T1000 (cell line): ENCODE results near the gene GAGE12G.
"Not testable (repeated sequence)": the region's sequence is repeated elsewhere in the genome, so short reads cannot be mapped to it uniquely, and the experiment has no call there.

Experiments used
- DNase-seq: peaks from one replicate; lab custom pipeline; 2025; ENCODE audit warnings: mixed read lengths; lab: John Stamatoyannopoulos, UW

The GAGE12G gene, protein sequence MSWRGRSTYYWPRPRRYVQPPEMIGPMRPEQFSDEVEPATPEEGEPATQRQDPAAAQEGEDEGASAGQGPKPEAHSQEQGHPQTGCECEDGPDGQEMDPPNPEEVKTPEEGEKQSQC

DNA sequence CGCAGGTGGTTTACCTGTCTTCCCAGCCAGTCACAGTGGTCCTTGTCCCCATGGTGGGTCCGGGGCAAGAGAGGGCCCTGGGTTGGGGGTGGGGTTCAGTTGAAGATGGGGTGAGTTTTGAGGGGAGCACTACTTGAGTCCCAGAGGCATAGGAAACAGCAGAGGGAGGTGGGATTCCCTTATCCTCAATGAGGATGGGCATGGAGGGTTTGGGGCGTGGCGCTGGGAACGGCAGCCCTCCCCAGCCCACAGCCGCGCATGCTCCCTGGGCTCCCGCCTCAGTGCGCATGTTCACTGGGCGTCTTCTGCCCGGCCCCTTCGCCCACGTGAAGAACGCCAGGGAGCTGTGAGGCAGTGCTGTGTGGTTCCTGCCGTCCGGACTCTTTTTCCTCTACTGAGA is at the start of gene GAGE12G:
Gene GAGE12G, plus strand, starts transcription at position 301 of the 400 bp plus-strand sequence. CDS start 1,155 bp downstream, outside the sequence.
- DNase-seq, result not testable (repeated sequence)

DNA sequence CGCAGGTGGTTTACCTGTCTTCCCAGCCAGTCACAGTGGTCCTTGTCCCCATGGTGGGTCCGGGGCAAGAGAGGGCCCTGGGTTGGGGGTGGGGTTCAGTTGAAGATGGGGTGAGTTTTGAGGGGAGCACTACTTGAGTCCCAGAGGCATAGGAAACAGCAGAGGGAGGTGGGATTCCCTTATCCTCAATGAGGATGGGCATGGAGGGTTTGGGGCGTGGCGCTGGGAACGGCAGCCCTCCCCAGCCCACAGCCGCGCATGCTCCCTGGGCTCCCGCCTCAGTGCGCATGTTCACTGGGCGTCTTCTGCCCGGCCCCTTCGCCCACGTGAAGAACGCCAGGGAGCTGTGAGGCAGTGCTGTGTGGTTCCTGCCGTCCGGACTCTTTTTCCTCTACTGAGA is 38.3 kb upstream of the GAGE12G start, which contains the start of gene GAGE12C:
Gene GAGE12C, plus strand, starts transcription at position 301 of the 400 bp plus-strand sequence. CDS start 1,155 bp downstream, outside the sequence.
- DNase-seq, result not testable (repeated sequence)

- not testable (repeated sequence) for DNase-seq
Observed at GRCh38 chrX:49541433-49541832, 28.8 kb upstream of the GAGE12G start, which contains the start of gene GAGE12D. TSS of gene GAGE12D (plus strand) at chrX:49541733. CDS start at chrX:49542888, 1,155 bp downstream.

GRCh38 chrX:49550989-49551388 is 19.2 kb upstream of the GAGE12G start, which contains the start of gene GAGE12E:
TSS of gene GAGE12E (plus strand) at chrX:49551289. CDS start at chrX:49552444, 1,155 bp downstream.
- not testable (repeated sequence) for DNase-seq

DNA sequence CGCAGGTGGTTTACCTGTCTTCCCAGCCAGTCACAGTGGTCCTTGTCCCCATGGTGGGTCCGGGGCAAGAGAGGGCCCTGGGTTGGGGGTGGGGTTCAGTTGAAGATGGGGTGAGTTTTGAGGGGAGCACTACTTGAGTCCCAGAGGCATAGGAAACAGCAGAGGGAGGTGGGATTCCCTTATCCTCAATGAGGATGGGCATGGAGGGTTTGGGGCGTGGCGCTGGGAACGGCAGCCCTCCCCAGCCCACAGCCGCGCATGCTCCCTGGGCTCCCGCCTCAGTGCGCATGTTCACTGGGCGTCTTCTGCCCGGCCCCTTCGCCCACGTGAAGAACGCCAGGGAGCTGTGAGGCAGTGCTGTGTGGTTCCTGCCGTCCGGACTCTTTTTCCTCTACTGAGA is 9.7 kb upstream of the GAGE12G start, which contains the start of gene GAGE12F:
Gene GAGE12F, plus strand, starts transcription at position 301 of the 400 bp plus-strand sequence. CDS start 1,155 bp downstream, outside the sequence.
- DNase-seq, result not testable (repeated sequence)

DNA sequence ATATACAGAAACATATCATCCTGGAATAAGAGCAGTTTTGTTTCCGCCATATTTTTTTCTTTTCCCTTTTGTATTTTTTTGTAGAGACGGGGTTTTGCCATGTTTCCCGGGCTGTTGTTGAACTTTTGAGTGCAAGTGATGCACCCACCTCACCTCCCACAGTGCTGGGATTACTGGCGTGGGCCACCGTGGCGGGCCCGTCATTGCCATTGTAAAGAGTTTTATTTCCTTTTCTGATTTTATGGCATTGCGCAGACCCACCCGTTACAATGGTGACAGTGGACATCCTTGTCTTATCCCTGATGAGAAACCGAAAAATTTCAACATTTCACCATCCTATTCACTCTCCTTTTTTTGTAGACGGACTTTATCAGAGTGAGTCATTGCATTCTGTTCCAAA is 1.5 kb upstream of the GAGE12G start:
- DNase-seq, result not testable (repeated sequence)

DNA sequence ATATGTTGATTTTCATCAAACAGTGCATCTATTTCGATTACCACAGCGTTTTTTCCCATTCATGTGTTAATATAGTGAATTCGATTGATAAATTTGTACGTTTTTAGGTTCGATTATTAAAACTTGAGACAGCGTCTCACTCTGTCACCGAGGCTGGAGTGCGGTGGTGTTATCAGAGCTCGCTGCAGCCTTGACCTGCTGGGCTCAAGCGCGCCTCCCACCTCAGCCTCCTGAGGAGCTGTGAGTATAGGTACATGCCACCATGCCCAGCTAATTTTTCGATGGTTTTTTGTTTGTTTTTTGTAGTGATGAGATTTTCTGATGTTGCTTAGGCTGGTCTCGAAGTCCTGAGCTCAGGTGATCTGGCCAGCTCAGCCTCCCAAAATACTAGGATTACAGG is 1.0 kb upstream of the GAGE12G start:
- DNase-seq, result not testable (repeated sequence)

- not testable (repeated sequence) for DNase-seq
Observed at GRCh38 chrX:49579649-49580048, 9.4 kb downstream of the GAGE12G start, which contains the start of gene GAGE12H. TSS of gene GAGE12H (plus strand) at chrX:49579949. CDS start at chrX:49581104, 1,155 bp downstream.

- DNase-seq, result not testable (repeated sequence)
Observed at GRCh38 chrX:49589196-49589595, 19.0 kb downstream of the GAGE12G start, which contains the start of gene GAGE2A. TSS of gene GAGE2A (plus strand) at chrX:49589496. CDS start at chrX:49590651, 1,155 bp downstream.

DNA sequence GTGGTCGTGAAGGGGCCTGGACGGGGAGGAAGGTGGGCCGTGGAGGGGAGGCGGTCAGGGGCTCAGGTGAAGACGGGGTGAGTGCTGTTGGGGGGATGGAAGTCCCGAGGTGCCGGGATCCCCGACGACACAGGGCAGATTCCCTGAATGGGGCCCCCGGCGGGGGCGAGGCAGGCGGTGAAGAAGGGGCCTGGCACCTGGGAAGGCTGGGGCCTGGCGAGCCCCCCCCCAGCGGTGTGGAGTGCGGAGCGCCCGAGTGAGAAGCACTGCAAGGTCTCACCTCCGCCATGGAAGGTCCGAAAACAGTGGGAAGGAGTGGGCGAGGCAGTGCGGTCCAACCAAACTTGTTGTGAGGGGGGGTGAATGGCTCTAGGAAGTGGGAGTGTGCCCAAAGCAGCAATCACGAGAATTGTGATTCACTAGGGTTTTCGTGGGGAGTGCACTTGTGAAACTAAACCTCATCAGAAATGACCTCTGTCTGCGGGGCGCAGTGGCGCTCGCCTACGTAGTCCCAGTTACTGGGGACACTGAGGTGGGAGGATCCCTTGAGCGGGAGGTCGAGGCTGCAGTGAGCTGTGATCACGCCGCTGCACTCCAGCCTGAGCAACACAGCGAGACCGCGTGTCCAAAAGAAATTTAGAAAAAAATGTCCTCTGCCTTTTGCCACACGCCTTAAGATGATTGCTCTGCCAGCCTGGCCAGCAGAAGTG is 19.7 kb downstream of the GAGE12G start:
- DNase-seq, result not testable (repeated sequence)

- DNase-seq, result not testable (repeated sequence)
Observed at GRCh38 chrX:49590488-49590887, 20.3 kb downstream of the GAGE12G start.

DNA sequence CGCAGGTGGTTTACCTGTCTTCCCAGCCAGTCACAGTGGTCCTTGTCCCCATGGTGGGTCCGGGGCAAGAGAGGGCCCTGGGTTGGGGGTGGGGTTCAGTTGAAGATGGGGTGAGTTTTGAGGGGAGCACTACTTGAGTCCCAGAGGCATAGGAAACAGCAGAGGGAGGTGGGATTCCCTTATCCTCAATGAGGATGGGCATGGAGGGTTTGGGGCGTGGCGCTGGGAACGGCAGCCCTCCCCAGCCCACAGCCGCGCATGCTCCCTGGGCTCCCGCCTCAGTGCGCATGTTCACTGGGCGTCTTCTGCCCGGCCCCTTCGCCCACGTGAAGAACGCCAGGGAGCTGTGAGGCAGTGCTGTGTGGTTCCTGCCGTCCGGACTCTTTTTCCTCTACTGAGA is 28.5 kb downstream of the GAGE12G start, which contains the start of gene GAGE1:
Gene GAGE1, plus strand, starts transcription at position 301 of the 400 bp plus-strand sequence. CDS start 1,155 bp downstream, outside the sequence.
- not testable (repeated sequence) for DNase-seq

DNA sequence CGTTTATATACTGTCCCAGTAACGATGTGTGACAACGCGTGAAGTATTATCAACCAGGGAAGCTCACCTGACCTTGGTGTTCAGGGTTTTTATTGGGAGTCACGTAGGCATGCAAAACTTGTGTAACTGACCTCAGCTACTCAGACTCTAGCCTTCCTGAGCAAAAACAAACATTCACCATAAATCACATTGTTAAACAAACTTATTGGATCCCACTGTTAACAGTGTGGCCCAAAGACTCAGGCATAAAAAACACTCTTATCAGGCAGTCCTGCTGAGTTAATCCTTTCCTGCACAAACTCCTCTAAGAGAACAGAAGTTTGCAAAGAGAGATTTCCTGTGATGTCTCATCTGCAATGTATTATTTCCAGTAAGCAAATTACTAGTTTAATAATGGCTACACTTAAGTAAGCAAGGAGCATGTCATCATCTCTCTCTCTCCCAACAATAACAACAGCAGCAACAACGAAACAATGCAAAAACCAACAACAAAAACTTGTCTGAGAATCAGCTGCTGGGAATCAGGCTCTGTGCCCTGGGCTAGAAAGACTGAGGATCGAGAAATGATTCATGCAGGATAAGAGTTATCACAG is 40.6 kb downstream of the GAGE12G start:
- DNase-seq, result no peak

DNA sequence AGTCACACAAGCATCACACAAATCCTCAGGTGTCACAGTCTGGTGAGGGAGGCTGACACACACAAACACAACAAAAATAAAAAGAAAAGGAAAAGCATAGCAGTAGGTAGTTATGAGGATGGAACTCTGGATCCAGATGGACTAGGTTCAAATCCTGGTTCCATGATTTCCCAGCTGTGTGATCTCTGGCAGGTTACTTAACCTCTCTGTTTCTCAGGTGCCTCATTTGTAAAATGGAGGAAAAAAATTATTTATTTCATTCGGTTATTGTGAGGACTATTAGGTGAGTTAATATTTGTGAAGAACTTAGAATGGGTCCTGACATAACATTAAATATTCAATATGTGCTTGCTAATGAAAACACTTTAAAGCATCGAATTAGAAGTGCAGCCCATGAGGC is 48.4 kb downstream of the GAGE12G start:
- no peak for DNase-seq
